ENCODE measurements around the gene LAIR2. TPM values are rescaled to one million over a fixed set of nuclear protein-coding genes. Genes with fewer than 3 reads are reported as not detected.
A peak's percentile ranks its signal among the peaks of the same experiment; 100 is the strongest.

LAIR2 gene
- total and polyA plus RNA-seq, 2 of the 13 experiments (the other 11 are each of a cell fraction or from before 2014, with no cell fraction given): 1.3 to 1.9 TPM

GRCh38 chr19:54459282-54460229, 43.1 kb upstream of the LAIR2 start:
- in situ Hi-C loops (cut with HindIII; ENCODE audit: extremely low pct_ligation_motif_present, low pct_unique_long_range_greater_than_20kb): no loop called here
- Histone ChIP-seq H2AFZ (ENCODE audit: low read length) (no peak overlapping the region), H3K36me3 (replicated peaks in 1 of 2; ENCODE audit: control insufficient read depth in 1 of 2, insufficient read depth in 2 of 2, low read length in 2 of 2) (peaks cover 35 to 60% of the 10 kb centered on the region in 2 experiments), H3K4me1 (ENCODE audit: insufficient read depth, low read length) (peaks cover 21% of the 10 kb centered on the region), H3K4me2 (ENCODE audit: low read depth, low read length) (no peak overlapping the region), H3K4me3 (replicated peaks in 1 of 3; ENCODE audit: insufficient read depth in 1 of 3, low read depth in 2 of 3, low read length in 3 of 3) (no peak overlapping the region), H3K9ac (ENCODE audit: insufficient read depth, low read depth, low read length) (no peak overlapping the region), H3K27ac (ENCODE audit: extremely low read length, insufficient read depth, low read length) (no peak overlapping the region), H3K27me3 (ENCODE audit: control insufficient read depth in 1 of 2, insufficient read depth in 2 of 2, low read length in 2 of 2) (no peaks in the 10 kb centered on the region), H4K20me1 (ENCODE audit: insufficient read depth, low read length) (peaks cover 10% of the 10 kb centered on the region; the same call in 1 of the 2 replicates), H3K9me3 (ENCODE audit: low read length) (no peaks in the 10 kb centered on the region), H3K79me2 (ENCODE audit: insufficient read depth, low read length) (peaks cover 12% of the 10 kb centered on the region)
- no TSS peak for BruUV-seq (replicated peaks)
- ChIA-PET CTCF (ENCODE audit: low intra/inter-chr PET ratio, low total read pairs) (no interaction called here), POLR2A (interaction anchor here (1.4 to 3.5 kb wide), 2 partner anchors 11 to 323 kb away, joined by 3 to 18 read pairs; partner anchors contain the start of gene LENG8)
- no peak for ATAC-seq
- FAIRE-seq: no peak
- intact Hi-C loops (cut with micrococcal nuclease; ENCODE audit: unreplicated experiment): no loop called here
- DNase-seq (ENCODE audit: low spot score): no peak
- WGBS (ENCODE audit: low lambda C conversion rate): 88% methylated on average over 7 of the region's 16 CpGs
- no peak for TF ChIP-seq ZNF274 (CRISPR knock-in tag; IDR thresholded peaks at IDR 0.05)
- no peak for TF ChIP-seq AHR (CRISPR knock-in tag; IDR thresholded peaks at IDR 0.05)
- TF ChIP-seq SMC3 (IDR thresholded peaks at IDR 0.05; ENCODE audit: low read length): no peak
- 0 out of 2 replicates have a peak, but pooled peaks have one; percentile 43 for TF ChIP-seq CREB1 (IDR thresholded peaks at IDR 0.05)
- no peak for TF ChIP-seq CREB1 (CRISPR knock-in tag; IDR thresholded peaks at IDR 0.05)
- TF ChIP-seq ZNF687 (CRISPR knock-in tag; IDR thresholded peaks at IDR 0.05): peak; percentile 36
- TF ChIP-seq RBM22 (optimal IDR thresholded peaks at IDR 0.05; ENCODE audit: low read length): peak; percentile 54
- no peak for TF ChIP-seq ZNF616 (CRISPR knock-in tag; IDR thresholded peaks at IDR 0.05; ENCODE audit: low read depth)
- TF ChIP-seq ARID3A (IDR thresholded peaks at IDR 0.05; ENCODE audit: low read depth, low read length): no peak
- TF ChIP-seq GLMP (CRISPR knock-in tag; IDR thresholded peaks at IDR 0.05; ENCODE audit: borderline replicate concordance): no peak
- 0 out of 2 replicates have a peak, but pooled peaks have one; percentile 33 for TF ChIP-seq THRA (CRISPR knock-in tag; IDR thresholded peaks at IDR 0.05; ENCODE audit: borderline replicate concordance)
- no peak for TF ChIP-seq FOXP4 (CRISPR knock-in tag; IDR thresholded peaks at IDR 0.05)
